ENCODE data around the gene EMC10. TPM values are rescaled to one million over a fixed set of nuclear protein-coding genes. Genes with fewer than 3 reads are reported as not detected.

Gene EMC10
- total and polyA plus RNA-seq, 10 of the 15 experiments (the other 5 are each of a cell fraction or from before 2014, with no cell fraction given) = 2.5 to 77.3 (median 20.3) TPM

GRCh38 chr19:50520822-50521465 lies 44.6 kb downstream of the EMC10 start:
- Histone ChIP-seq H3K36me3 (ENCODE audit: control insufficient read depth in 2 of 2, insufficient read depth in 2 of 2, low read length in 1 of 2) (no peaks in the 10 kb centered on the region), H3K4me3 (no peak overlapping the region), H4K20me1 (ENCODE audit: control insufficient read depth, insufficient read depth) (no peaks in the 10 kb centered on the region), H3K27ac (ENCODE audit: control insufficient read depth, insufficient read depth) (no peak overlapping the region), H3K4me1 (ENCODE audit: control insufficient read depth, insufficient read depth, low read length) (no peaks in the 10 kb centered on the region), H3K79me2 (ENCODE audit: control insufficient read depth, insufficient read depth, low read length) (no peaks in the 10 kb centered on the region), H3K9me3 (replicated peaks; ENCODE audit: control insufficient read depth, insufficient read depth, low read length) (no peaks in the 10 kb centered on the region), H3K27me3 (replicated peaks in 1 of 2; ENCODE audit: control insufficient read depth in 2 of 2, insufficient read depth in 2 of 2, low read length in 1 of 2) (no peaks in the 10 kb centered on the region), H3K4me2 (ENCODE audit: control insufficient read depth, insufficient read depth) (no peak overlapping the region), H2AFZ (ENCODE audit: control insufficient read depth, low read depth, low read length) (no peak overlapping the region), H3K9ac (ENCODE audit: control insufficient read depth, insufficient read depth, low read length) (no peak overlapping the region)
- ChIA-PET CTCF (interaction anchor here (0.6 kb wide), 1 partner anchor 37 kb away, joined by 4 read pairs; no protein-coding TSS in a partner anchor), RAD21 (ENCODE audit: unreplicated experiment) (no interaction called here), SMC1A (ENCODE audit: uncharacterized antibody, unreplicated experiment) (no interaction called here), POLR2A (interaction anchor here (0.6 kb wide), 1 partner anchor 178 kb away, joined by 3 read pairs; no protein-coding TSS in a partner anchor)
- BruUV-seq (replicated peaks) = no TSS peak
- 64% methylated on average over 15 of the region's 17 CpGs for WGBS (ENCODE audit: insufficient coverage, insufficient replicate concordance, low lambda C conversion rate, missing lambda C conversion rate)
- no peak for TF ChIP-seq CHD4 (IDR thresholded peaks at IDR 0.05)
- TF ChIP-seq HSF1 (IDR thresholded peaks at IDR 0.05; ENCODE audit: low read depth, low read length) = no peak
- no peak for TF ChIP-seq ZNF384 (IDR thresholded peaks at IDR 0.05; ENCODE audit: borderline replicate concordance, low read depth, low read length)
- no peak for TF ChIP-seq MTA2 (IDR thresholded peaks at IDR 0.05; ENCODE audit: low read depth)
- no peak for TF ChIP-seq TBL1XR1 (IDR thresholded peaks at IDR 0.05; ENCODE audit: low read depth, low read length)
- TF ChIP-seq BHLHE40 (IDR thresholded peaks at IDR 0.05; ENCODE audit: borderline replicate concordance in 1 of 2, low read depth in 2 of 2, low read length in 1 of 2) = no peak
- TF ChIP-seq, protein P1, sequence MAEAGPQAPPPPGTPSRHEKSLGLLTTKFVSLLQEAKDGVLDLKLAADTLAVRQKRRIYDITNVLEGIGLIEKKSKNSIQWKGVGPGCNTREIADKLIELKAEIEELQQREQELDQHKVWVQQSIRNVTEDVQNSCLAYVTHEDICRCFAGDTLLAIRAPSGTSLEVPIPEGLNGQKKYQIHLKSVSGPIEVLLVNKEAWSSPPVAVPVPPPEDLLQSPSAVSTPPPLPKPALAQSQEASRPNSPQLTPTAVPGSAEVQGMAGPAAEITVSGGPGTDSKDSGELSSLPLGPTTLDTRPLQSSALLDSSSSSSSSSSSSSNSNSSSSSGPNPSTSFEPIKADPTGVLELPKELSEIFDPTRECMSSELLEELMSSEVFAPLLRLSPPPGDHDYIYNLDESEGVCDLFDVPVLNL (IDR thresholded peaks at IDR 0.05; ENCODE audit: low read depth, low read length) = no peak
- TF ChIP-seq KLF5 (IDR thresholded peaks at IDR 0.05; ENCODE audit: partially characterized antibody) = no peak
- no peak for TF ChIP-seq ATF2 (IDR thresholded peaks at IDR 0.05; ENCODE audit: low read length)
- no peak for TF ChIP-seq SUZ12 (IDR thresholded peaks at IDR 0.05; ENCODE audit: unreplicated experiment)
- TF ChIP-seq SREBF2 (IDR thresholded peaks at IDR 0.05; ENCODE audit: low read length) = no peak
- TF ChIP-seq LARP7 (IDR thresholded peaks at IDR 0.05) = no peak
- no peak for TF ChIP-seq SUPT20H (IDR thresholded peaks at IDR 0.05; ENCODE audit: borderline replicate concordance, control insufficient read depth, low read depth, low read length)
- no peak for ATAC-seq
- FAIRE-seq = no peak
- in situ Hi-C loops (cut with MboI) = no loop called here
- intact Hi-C loops (cut with micrococcal nuclease; ENCODE audit: unreplicated experiment) = no loop called here
- DNase-seq (ENCODE audit: low read depth, low spot score) = no peak
